Eye (tissue), 1 donor: ENCODE measurements around the gene HSPA13.
"Not testable (repeated sequence)": the region's sequence is repeated elsewhere in the genome, so short reads cannot be mapped to it uniquely, and the experiment has no call there.

Source experiments
- DNase-seq: peaks from one replicate; pipeline ENCODE4 v3.0.0-alpha.2; 2015

HSPA13 gene

GRCh38 chr21:14382835-14383595 is at the start of gene HSPA13:
TSS of gene HSPA13 (minus strand) at chr21:14383146. CDS start at chr21:14383119, 27 bp downstream.
- peak; percentile 100 for DNase-seq

GRCh38 chr21:14418920-14419319 is 36.0 kb upstream of the HSPA13 start:
- no peak for DNase-seq

GRCh38 chr21:14414932-14415508 is 32.1 kb upstream of the HSPA13 start:
- no peak for DNase-seq

- no peak for DNase-seq
Measured at GRCh38 chr21:14405962-14406361, 23.0 kb upstream of the HSPA13 start.

- DNase-seq, result no peak
Measured at GRCh38 chr21:14405225-14405624, 22.3 kb upstream of the HSPA13 start.

GRCh38 chr21:14403681-14404318 is 20.9 kb upstream of the HSPA13 start:
- peak; percentile 69 for DNase-seq

GRCh38 chr21:14401217-14401616 is 18.3 kb upstream of the HSPA13 start:
- no peak for DNase-seq

GRCh38 chr21:14388282-14388681 is 5.3 kb upstream of the HSPA13 start:
- no peak for DNase-seq

- no peak for DNase-seq
Measured at GRCh38 chr21:14384453-14384852, 1.5 kb upstream of the HSPA13 start.

- DNase-seq, result no peak
Measured at GRCh38 chr21:14383596-14384180, 742 bp upstream of the HSPA13 start.

GRCh38 chr21:14382486-14382834 is 486 bp downstream of the HSPA13 start:
- DNase-seq, result no peak

- no peak for DNase-seq
Measured at GRCh38 chr21:14376854-14377253, 6.1 kb downstream of the HSPA13 start.

GRCh38 chr21:14366998-14367397 is 15.9 kb downstream of the HSPA13 start:
- no peak for DNase-seq

- DNase-seq, result no peak
Measured at GRCh38 chr21:14361958-14362357, 21.0 kb downstream of the HSPA13 start.

GRCh38 chr21:14358775-14359174 is 24.2 kb downstream of the HSPA13 start:
- no peak for DNase-seq

- DNase-seq, result peak; percentile 8
Measured at GRCh38 chr21:14356746-14357145, 26.2 kb downstream of the HSPA13 start.

GRCh38 chr21:14354515-14354914 is 28.4 kb downstream of the HSPA13 start:
- DNase-seq, result no peak

- no peak for DNase-seq
Measured at GRCh38 chr21:14353726-14354125, 29.2 kb downstream of the HSPA13 start.

GRCh38 chr21:14353231-14353630 is 29.7 kb downstream of the HSPA13 start:
- DNase-seq, result no peak

- not testable (repeated sequence) for DNase-seq
Measured at GRCh38 chr21:14327346-14327745, 55.6 kb downstream of the HSPA13 start.

- no peak for DNase-seq
Measured at GRCh38 chr21:14325595-14325994, 57.4 kb downstream of the HSPA13 start.
